Keratinocyte (primary cell): ENCODE data around the gene EPHB3.

Experiments used
- EZH2 ChIP-seq: IDR thresholded peaks from one replicate; pipeline ENCODE4 v1.6.1; 2012; ENCODE audit warnings: inconsistent platforms, mild to moderate bottlenecking, low read length, moderate library complexity
- TF ChIP-seq, protein P1 (sequence below), 3 experiments: IDR thresholded peaks in 1 of 3; conservative IDR thresholded peaks in 1 of 3; optimal IDR thresholded peaks in 1 of 3; 2 replicates in 2 of 3; 3 replicates in 1 of 3; pipeline versions ENCODE3 to v1.5.1; 2011; ENCODE audit warnings: low read length in 3 of 3, mild to moderate bottlenecking in 3 of 3, moderate library complexity in 2 of 3, control low read depth in 1 of 3, inconsistent platforms in 1 of 3; ENCODE audit not compliant: insufficient read depth in 2 of 3; ENCODE audit errors: extremely low read depth in 1 of 3

DNA sequence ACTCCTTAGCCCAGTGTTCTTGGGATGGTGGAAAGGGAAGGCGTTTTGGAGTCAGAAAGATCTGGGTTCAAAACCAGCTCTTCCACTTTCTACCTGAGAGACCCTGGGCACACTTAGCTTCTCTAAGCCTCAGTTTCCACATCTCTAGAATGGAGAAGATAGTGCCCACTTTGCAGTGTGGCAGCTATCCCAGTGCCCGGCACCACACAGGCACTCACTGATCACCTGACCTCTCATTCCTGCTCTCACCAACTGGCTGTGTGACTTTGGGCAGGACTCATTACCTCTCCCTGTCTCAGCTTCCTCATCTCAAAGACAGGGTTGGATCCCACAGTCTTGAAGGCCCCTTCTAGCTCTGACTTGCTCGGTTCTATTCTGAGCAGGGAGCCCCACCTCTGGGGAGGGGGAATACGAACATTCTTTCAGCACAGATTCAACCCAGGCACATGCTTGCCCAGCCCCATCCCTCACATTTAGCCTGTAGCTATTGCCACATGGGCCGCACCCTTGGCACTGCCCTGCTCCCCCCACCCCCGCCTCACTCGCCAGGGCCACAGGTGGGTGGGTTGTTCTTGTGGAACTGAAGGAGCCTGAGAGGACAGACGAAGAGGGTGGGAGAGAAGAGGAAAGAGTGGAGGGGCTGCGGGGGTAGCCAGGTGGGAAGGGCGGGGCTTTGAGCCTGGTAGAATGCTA lies 39.2 kb downstream of the EPHB3 start:
- TF ChIP-seq, protein P1, sequence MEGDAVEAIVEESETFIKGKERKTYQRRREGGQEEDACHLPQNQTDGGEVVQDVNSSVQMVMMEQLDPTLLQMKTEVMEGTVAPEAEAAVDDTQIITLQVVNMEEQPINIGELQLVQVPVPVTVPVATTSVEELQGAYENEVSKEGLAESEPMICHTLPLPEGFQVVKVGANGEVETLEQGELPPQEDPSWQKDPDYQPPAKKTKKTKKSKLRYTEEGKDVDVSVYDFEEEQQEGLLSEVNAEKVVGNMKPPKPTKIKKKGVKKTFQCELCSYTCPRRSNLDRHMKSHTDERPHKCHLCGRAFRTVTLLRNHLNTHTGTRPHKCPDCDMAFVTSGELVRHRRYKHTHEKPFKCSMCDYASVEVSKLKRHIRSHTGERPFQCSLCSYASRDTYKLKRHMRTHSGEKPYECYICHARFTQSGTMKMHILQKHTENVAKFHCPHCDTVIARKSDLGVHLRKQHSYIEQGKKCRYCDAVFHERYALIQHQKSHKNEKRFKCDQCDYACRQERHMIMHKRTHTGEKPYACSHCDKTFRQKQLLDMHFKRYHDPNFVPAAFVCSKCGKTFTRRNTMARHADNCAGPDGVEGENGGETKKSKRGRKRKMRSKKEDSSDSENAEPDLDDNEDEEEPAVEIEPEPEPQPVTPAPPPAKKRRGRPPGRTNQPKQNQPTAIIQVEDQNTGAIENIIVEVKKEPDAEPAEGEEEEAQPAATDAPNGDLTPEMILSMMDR (optimal IDR thresholded peaks at IDR 0.05 in 1 of 3, IDR thresholded peaks at IDR 0.05 in 1 of 3, conservative IDR thresholded peaks at IDR 0.05 in 1 of 3; ENCODE audit: extremely low read depth in 1 of 3, insufficient read depth in 2 of 3, low read length in 3 of 3): no peak
- TF ChIP-seq EZH2: no peak
